Neuronal stem cell (in vitro differentiated cells): Measurements from ENCODE around the gene CDCA8.

ENCODE experiments used
- DNase-seq: peaks from one replicate; pipeline ENCODE4 v3.0.0-alpha.2; 2013; ENCODE audit warnings: low spot score
- H2AFZ ChIP-seq: one replicate; pipeline ENCODE4 v1.6.1; 2013; ENCODE audit warnings: mild to moderate bottlenecking, low read length, inconsistent platforms
- H2AK5ac ChIP-seq: 2 replicates; pipeline ENCODE4 v1.6.1; 2013; ENCODE audit warnings: low read depth, mild to moderate bottlenecking, inconsistent platforms, low read length, moderate library complexity, mixed read lengths
- H2BK120ac ChIP-seq: 2 replicates; pipeline ENCODE4 v1.6.1; 2013; ENCODE audit warnings: low read depth, mild to moderate bottlenecking, inconsistent platforms, low read length, moderate library complexity, mixed read lengths
- H2BK12ac ChIP-seq: one replicate; pipeline ENCODE4 v1.6.1; 2013; ENCODE audit warnings: low read length, inconsistent platforms
- H2BK15ac ChIP-seq: 2 replicates; pipeline ENCODE4 v1.6.1; 2013; ENCODE audit warnings: mild to moderate bottlenecking, low read length, inconsistent platforms, mixed read lengths
- H2BK5ac ChIP-seq: one replicate; pipeline ENCODE4 v1.6.1; 2013; ENCODE audit warnings: inconsistent platforms, mild to moderate bottlenecking, low read length, moderate library complexity
- H3K14ac ChIP-seq: one replicate; pipeline ENCODE4 v1.6.1; 2013; ENCODE audit warnings: low read length, inconsistent platforms
- H3K18ac ChIP-seq: 2 replicates; pipeline ENCODE4 v1.6.1; 2013; ENCODE audit warnings: low read length, inconsistent platforms
- H3K23ac ChIP-seq: 2 replicates; pipeline ENCODE4 v1.6.1; 2013; ENCODE audit warnings: low read depth, mild to moderate bottlenecking, mixed read lengths, low read length, inconsistent platforms; ENCODE audit not compliant: poor library complexity
- H3K27ac ChIP-seq: replicated peaks from 3 replicates; pipeline ENCODE4 v1.5.1; 2013; ENCODE audit warnings: low read length, inconsistent platforms
- H3K27me3 ChIP-seq, 3 experiments: 2 replicates each; pipeline ENCODE4 v1.6.1; 2013; ENCODE audit warnings: low read length in 3 of 3, mild to moderate bottlenecking in 2 of 3, inconsistent platforms in 1 of 3, low read depth in 1 of 3, mixed read lengths in 1 of 3, moderate library complexity in 1 of 3; ENCODE audit not compliant: control insufficient read depth in 3 of 3, insufficient read depth in 3 of 3
- H3K36me3 ChIP-seq, 2 donors: replicated peaks in 1 of 2; 2 replicates each; pipeline ENCODE4 v1.6.1; 2013; ENCODE audit warnings: low read length in 2 of 2; ENCODE audit not compliant: control insufficient read depth in 2 of 2, insufficient read depth in 2 of 2
- H3K4ac ChIP-seq: 2 replicates; pipeline ENCODE4 v1.6.1; 2013; ENCODE audit warnings: inconsistent platforms, mild to moderate bottlenecking, low read length, moderate library complexity
- H3K4me1 ChIP-seq, 2 donors: 1 replicate in 1 of 2; 2 replicates in 1 of 2; pipeline ENCODE4 v1.6.1; 2013; ENCODE audit warnings: low read length in 2 of 2, low read depth in 1 of 2; ENCODE audit not compliant: control insufficient read depth in 2 of 2, insufficient read depth in 1 of 2
- H3K4me2 ChIP-seq: one replicate; pipeline ENCODE4 v1.6.1; 2013; ENCODE audit warnings: mild to moderate bottlenecking, low read length, inconsistent platforms; ENCODE audit not compliant: insufficient read depth, poor library complexity, severe bottlenecking
- H3K4me3 ChIP-seq, 2 donors: 2 replicates each; pipeline ENCODE4 v1.5.1; 2013; ENCODE audit warnings: low read length in 2 of 2, mild to moderate bottlenecking in 2 of 2, inconsistent platforms in 1 of 2, moderate library complexity in 1 of 2
- H3K79me1 ChIP-seq: one replicate; pipeline ENCODE4 v1.6.1; 2013; ENCODE audit warnings: low read depth, mild to moderate bottlenecking, inconsistent platforms, low read length, moderate library complexity
- H3K9ac ChIP-seq: one replicate; pipeline ENCODE4 v1.6.1; 2013; ENCODE audit warnings: mild to moderate bottlenecking, low read depth, low read length, inconsistent platforms; ENCODE audit not compliant: poor library complexity
- H3K9me3 ChIP-seq, 2 donors: replicated peaks in 1 of 2; 2 replicates each; pipeline versions ENCODE3 to v1.6.1; 2013; ENCODE audit warnings: low read length in 2 of 2, mild to moderate bottlenecking in 2 of 2, inconsistent platforms in 1 of 2, low read depth in 1 of 2, mixed read lengths in 1 of 2, moderate library complexity in 1 of 2; ENCODE audit not compliant: control insufficient read depth in 2 of 2, insufficient read depth in 1 of 2
- H4K8ac ChIP-seq: one replicate; pipeline ENCODE4 v1.6.1; 2013; ENCODE audit warnings: low read depth, mild to moderate bottlenecking, inconsistent platforms, low read length, moderate library complexity
- H4K91ac ChIP-seq: one replicate; pipeline ENCODE4 v1.6.1; 2013; ENCODE audit warnings: low read length, low read depth, mild to moderate bottlenecking, inconsistent platforms; ENCODE audit not compliant: poor library complexity
- WGBS, 2 donors: extraction: QIAGEN DNeasy Blood & Tissue Kit; methylation state at CpG; one replicate each; pipeline ENCODE4 v1.1.7; 2013; ENCODE audit warnings: missing lambda C conversion rate in 2 of 2, mixed read lengths in 1 of 2; ENCODE audit not compliant: insufficient read length in 2 of 2, insufficient replicate concordance in 1 of 2; ENCODE audit errors: extremely low coverage in 2 of 2; 5-methylcytosine and 5-hydroxymethylcytosine counted together

CDCA8 gene

DNA sequence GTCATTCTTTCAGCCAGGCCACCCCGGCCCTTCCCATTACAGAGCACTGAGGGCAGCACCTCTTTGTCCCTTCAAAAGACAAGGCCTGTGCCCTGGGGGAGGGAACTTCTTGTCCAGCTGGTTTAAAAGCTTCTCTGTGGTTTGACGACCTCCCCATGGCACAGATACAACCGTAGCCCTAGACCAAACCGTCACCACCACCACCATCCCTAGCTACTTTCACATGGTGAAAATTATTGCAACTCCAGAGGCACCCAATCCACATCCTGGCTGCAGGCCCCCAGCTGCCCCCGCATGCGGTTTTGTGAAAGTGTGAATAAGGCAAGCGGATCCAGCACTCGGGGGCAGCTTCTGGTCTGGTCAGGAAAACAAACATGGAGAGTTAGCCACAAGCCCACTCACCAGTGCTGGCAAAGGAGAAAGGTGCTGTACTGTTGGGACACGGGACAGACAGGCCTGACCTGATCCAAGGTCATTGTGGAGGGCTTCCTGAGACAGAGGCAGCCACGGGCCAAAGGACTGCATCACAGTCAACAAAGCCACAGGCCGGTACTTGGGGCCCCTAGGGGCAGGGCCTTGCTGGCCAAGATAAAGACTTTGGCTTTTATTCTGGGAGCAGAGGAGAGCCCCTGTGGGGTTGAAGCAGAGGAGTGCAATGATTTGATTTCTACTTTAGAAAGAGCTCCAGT is 31.2 kb downstream of the CDCA8 start:
- peaks cover 0 to 62% (median 0%) of the 10 kb centered on the region in 3 experiments for H3K27me3 ChIP-seq
- H3K18ac ChIP-seq = peak overlapping the region; percentile 36
- H3K14ac ChIP-seq = no peak overlapping the region
- H3K4ac ChIP-seq = no peak overlapping the region
- no CpG with 5 or more reads among the region's 11 CpGs for WGBS, 2 donors
- H2BK12ac ChIP-seq = no peak overlapping the region
- no peak overlapping the region for H2BK120ac ChIP-seq
- peak overlapping the region; percentile 70 for H2AK5ac ChIP-seq
- no peak overlapping the region for H3K23ac ChIP-seq
- no peak overlapping the region for H3K27ac ChIP-seq
- H3K79me1 ChIP-seq = peaks cover 1% of the 10 kb centered on the region
- no peak overlapping the region for H3K4me2 ChIP-seq
- H4K91ac ChIP-seq = no peak overlapping the region
- H3K4me1 ChIP-seq = peaks cover 16 to 32% of the 10 kb centered on the region in 2 donors
- no peak overlapping the region for H2BK5ac ChIP-seq
- no peaks in the 10 kb centered on the region for H3K36me3 ChIP-seq
- H2BK15ac ChIP-seq = no peak overlapping the region
- H2AFZ ChIP-seq = peak overlapping the region; percentile 71
- H3K4me3 ChIP-seq = no peak overlapping the region
- no peak overlapping the region for H4K8ac ChIP-seq
- H3K9ac ChIP-seq = no peak overlapping the region
- no peak for DNase-seq
- no peaks in the 10 kb centered on the region for H3K9me3 ChIP-seq

DNA sequence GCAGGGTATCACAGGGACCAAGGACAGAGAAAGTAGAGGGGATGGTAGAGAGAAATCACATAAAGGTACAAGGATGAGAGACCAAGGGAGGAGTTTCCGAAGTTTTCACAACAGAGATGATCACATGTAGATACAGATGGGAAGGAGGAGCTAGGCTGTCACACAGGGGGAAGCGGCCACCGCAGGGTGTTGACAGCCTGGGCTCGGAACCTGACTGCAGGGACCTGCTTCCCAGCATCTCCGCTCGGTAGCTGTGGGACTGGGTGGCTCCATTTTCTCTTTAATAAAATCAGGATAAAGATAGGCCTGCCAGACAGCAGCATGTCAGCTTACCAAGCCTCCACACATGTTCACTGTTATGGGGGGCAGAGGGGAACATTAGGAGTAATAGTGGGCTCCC is 32.3 kb downstream of the CDCA8 start:
- H3K27ac ChIP-seq = no peak overlapping the region
- no peak for DNase-seq

DNA sequence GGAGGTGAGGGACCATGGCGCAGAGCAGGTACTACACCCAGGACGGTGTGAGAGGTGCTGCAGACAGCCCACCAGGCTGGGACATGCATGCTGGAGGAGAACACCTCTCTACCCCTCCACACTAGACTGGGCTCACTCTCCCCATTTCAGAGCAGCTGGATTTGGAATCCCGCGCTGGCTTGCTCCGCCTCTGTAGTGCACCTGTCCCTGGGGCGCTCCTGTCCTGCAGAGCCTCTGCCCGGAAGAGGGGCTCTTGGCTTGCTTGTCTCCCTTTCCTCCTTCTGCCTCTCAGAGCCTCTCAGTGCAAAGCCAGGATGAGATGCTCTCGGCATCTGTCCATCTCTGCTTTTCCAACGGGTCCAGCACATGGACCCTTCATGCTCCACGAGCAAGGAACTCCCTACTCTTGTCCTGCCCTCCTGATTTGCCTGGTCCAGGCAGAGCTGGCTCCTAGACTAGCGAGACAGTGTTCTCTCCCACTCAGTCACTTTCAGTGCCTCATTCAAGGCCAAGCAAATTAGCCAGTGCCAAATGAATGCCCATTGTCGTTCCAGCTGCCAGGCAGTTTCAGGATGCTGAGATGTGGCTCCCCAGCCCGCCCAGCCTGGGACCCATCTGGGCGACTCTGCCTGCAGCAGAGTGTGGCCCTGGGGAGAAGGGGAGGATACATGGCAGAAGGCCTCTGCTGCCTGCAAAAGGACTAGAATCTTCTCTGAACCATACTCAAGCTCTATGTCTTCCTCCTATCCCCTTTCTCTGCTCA is 33.7 kb downstream of the CDCA8 start:
- H2AK5ac ChIP-seq = peak overlapping the region; percentile 95
- peak overlapping the region; percentile 60 for H2BK12ac ChIP-seq
- no peak overlapping the region for H3K4me2 ChIP-seq
- H2AFZ ChIP-seq = peak overlapping the region; percentile 51
- peaks cover 0 to 77% (median 0%) of the 10 kb centered on the region in 3 experiments for H3K27me3 ChIP-seq
- no peak overlapping the region for H3K27ac ChIP-seq
- H3K14ac ChIP-seq = no peak overlapping the region
- H3K4me1 ChIP-seq = peaks cover 16 to 32% of the 10 kb centered on the region in 2 donors
- H4K8ac ChIP-seq = no peak overlapping the region
- peak overlapping the region; percentile 0 for H2BK15ac ChIP-seq
- no peak overlapping the region for H3K4ac ChIP-seq
- H3K9me3 ChIP-seq = no peaks in the 10 kb centered on the region
- H3K18ac ChIP-seq = peak overlapping the region; percentile 60
- no peak overlapping the region for H3K23ac ChIP-seq
- peak overlapping the region; percentile 24 for H4K91ac ChIP-seq
- WGBS, 2 donors = no CpG with 5 or more reads among the region's 14 CpGs
- no peaks in the 10 kb centered on the region for H3K36me3 ChIP-seq
- H3K79me1 ChIP-seq = no peaks in the 10 kb centered on the region
- no peak overlapping the region for H3K4me3 ChIP-seq
- H3K9ac ChIP-seq = no peak overlapping the region
- DNase-seq = no peak
- peak overlapping the region; percentile 32 for H2BK120ac ChIP-seq
- H2BK5ac ChIP-seq = no peak overlapping the region

More for the DNA sequence above, 32.3 kb downstream of the CDCA8 start:
- H3K9ac ChIP-seq = no peak overlapping the region
- no peak overlapping the region for H3K4me2 ChIP-seq
- H3K4me3 ChIP-seq = no peak overlapping the region
- no peak overlapping the region for H2AK5ac ChIP-seq
- H3K27me3 ChIP-seq = peaks cover 0 to 72% (median 0%) of the 10 kb centered on the region in 3 experiments
- no CpG with 5 or more reads among the region's 6 CpGs for WGBS, 2 donors
- H3K4me1 ChIP-seq = peaks cover 16 to 32% of the 10 kb centered on the region in 2 donors
- no peak overlapping the region for H4K91ac ChIP-seq
- H2BK120ac ChIP-seq = no peak overlapping the region
- no peak overlapping the region for H2BK12ac ChIP-seq
- H2AFZ ChIP-seq = no peak overlapping the region
- H3K4ac ChIP-seq = no peak overlapping the region
- H3K36me3 ChIP-seq = no peaks in the 10 kb centered on the region
- no peak overlapping the region for H3K18ac ChIP-seq
- H3K23ac ChIP-seq = no peak overlapping the region
- H3K9me3 ChIP-seq = no peaks in the 10 kb centered on the region
- H4K8ac ChIP-seq = no peak overlapping the region
- no peak overlapping the region for H3K14ac ChIP-seq
- no peaks in the 10 kb centered on the region for H3K79me1 ChIP-seq
- no peak overlapping the region for H2BK15ac ChIP-seq
- H2BK5ac ChIP-seq = no peak overlapping the region
